SK-N-SH (cell line): ENCODE measurements around the gene TAF4.

Experiments used
- CTCF ChIP-seq: fragments of 200-600 bp; sonication (generic); IDR thresholded peaks from 2 replicates; pipeline ENCODE4 v1.6.1; 2017; ENCODE audit warnings: antibody characterized with exemption, mild to moderate bottlenecking, moderate library complexity
- FOXJ3 ChIP-seq: sonication (generic); formaldehyde crosslinking; IDR thresholded peaks from 2 replicates; pipeline ENCODE4 v1.5.1; 2020; ENCODE audit warnings: mild to moderate bottlenecking, missing genetic modification reagents
- JUND ChIP-seq: IDR thresholded peaks from 2 replicates; pipeline ENCODE4 v1.4.0; 2012
- REST ChIP-seq: IDR thresholded peaks from 2 replicates; pipeline ENCODE4 v1.6.1; 2012; ENCODE audit warnings: mild to moderate bottlenecking, low read depth, low read length, moderate library complexity
- RXRA ChIP-seq: IDR thresholded peaks from 2 replicates; pipeline ENCODE4 v1.4.0; 2012; ENCODE audit warnings: low read depth, mild to moderate bottlenecking, borderline replicate concordance
- YY1 ChIP-seq: IDR thresholded peaks from 2 replicates; pipeline ENCODE4 v1.4.0; 2012; ENCODE audit warnings: low read depth, mild to moderate bottlenecking
- ZBTB33 ChIP-seq: IDR thresholded peaks from 2 replicates; pipeline ENCODE4 v1.4.0; 2012; ENCODE audit warnings: low read depth, borderline replicate concordance
- TF ChIP-seq, protein P1 (sequence below): IDR thresholded peaks from 2 replicates; pipeline ENCODE4 v1.4.0; 2012; ENCODE audit warnings: low read depth
- TF ChIP-seq, protein P2 (sequence below): fragments of 150-350 bp; IDR thresholded peaks from 2 replicates; pipeline ENCODE4 v1.6.1; 2016; ENCODE audit warnings: mild to moderate bottlenecking, low read depth, low read length

GRCh38 chr20:61970357-61970756 is 95.3 kb downstream of the TAF4 start:
- TF ChIP-seq RXRA, result no peak
- no peak for TF ChIP-seq CTCF
- TF ChIP-seq FOXJ3 (CRISPR knock-in tag), result no peak
- TF ChIP-seq REST, result no peak
- no peak for TF ChIP-seq YY1
- TF ChIP-seq, protein P1, sequence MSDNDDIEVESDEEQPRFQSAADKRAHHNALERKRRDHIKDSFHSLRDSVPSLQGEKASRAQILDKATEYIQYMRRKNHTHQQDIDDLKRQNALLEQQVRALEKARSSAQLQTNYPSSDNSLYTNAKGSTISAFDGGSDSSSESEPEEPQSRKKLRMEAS, result no peak
- no peak for TF ChIP-seq ZBTB33
- no peak for TF ChIP-seq JUND
- TF ChIP-seq, protein P2, sequence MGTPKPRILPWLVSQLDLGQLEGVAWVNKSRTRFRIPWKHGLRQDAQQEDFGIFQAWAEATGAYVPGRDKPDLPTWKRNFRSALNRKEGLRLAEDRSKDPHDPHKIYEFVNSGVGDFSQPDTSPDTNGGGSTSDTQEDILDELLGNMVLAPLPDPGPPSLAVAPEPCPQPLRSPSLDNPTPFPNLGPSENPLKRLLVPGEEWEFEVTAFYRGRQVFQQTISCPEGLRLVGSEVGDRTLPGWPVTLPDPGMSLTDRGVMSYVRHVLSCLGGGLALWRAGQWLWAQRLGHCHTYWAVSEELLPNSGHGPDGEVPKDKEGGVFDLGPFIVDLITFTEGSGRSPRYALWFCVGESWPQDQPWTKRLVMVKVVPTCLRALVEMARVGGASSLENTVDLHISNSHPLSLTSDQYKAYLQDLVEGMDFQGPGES, result no peak
